Smooth muscle cell (in vitro differentiated cells): ENCODE measurements around the gene NXPE3. TPM values are rescaled to one million over a fixed set of nuclear protein-coding genes. Genes with fewer than 3 reads are reported as not detected.

Source experiments
- DNase-seq: peaks from one replicate; lab custom pipeline; 2025; ENCODE audit not compliant: unreplicated experiment; lab: John Stamatoyannopoulos, UW
- H2AFZ ChIP-seq: fragments of 200-600 bp; sonication (generic); 2 replicates; pipeline ENCODE4 v1.6.0; 2016; ENCODE audit warnings: antibody characterized with exemption, low read depth, mild to moderate bottlenecking
- H3F3A ChIP-seq: fragments of 200-600 bp; sonication (generic); 2 replicates; pipeline ENCODE4 v1.6.0; 2017; ENCODE audit warnings: antibody characterized with exemption, low read depth
- H3K27ac ChIP-seq: fragments of 200-600 bp; sonication (generic); 2 replicates; pipeline ENCODE4 v1.5.1; 2016; ENCODE audit warnings: low read depth, mild to moderate bottlenecking
- H3K27me3 ChIP-seq: fragments of 200-600 bp; sonication (generic); 2 replicates; pipeline ENCODE4 v1.6.1; 2016; ENCODE audit warnings: low read depth, mild to moderate bottlenecking
- H3K36me3 ChIP-seq: fragments of 200-600 bp; sonication (generic); 2 replicates; pipeline ENCODE4 v1.5.1; 2016; ENCODE audit warnings: low read depth
- H3K4me1 ChIP-seq: fragments of 200-600 bp; sonication (generic); 2 replicates; pipeline ENCODE4 v1.5.1; 2016; ENCODE audit warnings: low read depth
- H3K4me2 ChIP-seq: fragments of 200-600 bp; sonication (generic); 2 replicates; pipeline ENCODE4 v1.6.0; 2016; ENCODE audit warnings: mild to moderate bottlenecking
- H3K4me3 ChIP-seq: fragments of 200-600 bp; sonication (generic); 2 replicates; pipeline ENCODE4 v1.5.1; 2016; ENCODE audit warnings: mild to moderate bottlenecking
- H3K79me2 ChIP-seq: fragments of 200-600 bp; sonication (generic); 2 replicates; pipeline ENCODE4 v1.6.0; 2016; ENCODE audit warnings: low read depth, mild to moderate bottlenecking
- H3K9ac ChIP-seq: fragments of 200-600 bp; sonication (generic); 2 replicates; pipeline ENCODE4 v1.6.0; 2016; ENCODE audit warnings: low read depth
- H3K9me3 ChIP-seq: fragments of 200-600 bp; sonication (generic); replicated peaks from 2 replicates; pipeline ENCODE4 v1.5.1; 2016; ENCODE audit warnings: low read depth
- H4K20me1 ChIP-seq: fragments of 200-600 bp; sonication (generic); 2 replicates; pipeline ENCODE4 v1.6.0; 2016; ENCODE audit warnings: low read depth
- CTCF ChIP-seq: fragments of 200-600 bp; sonication (generic); IDR thresholded peaks from 2 replicates; pipeline ENCODE4 v1.5.1; 2017; ENCODE audit warnings: borderline replicate concordance, mild to moderate bottlenecking, antibody characterized with exemption; ENCODE audit not compliant: insufficient read depth, poor library complexity, severe bottlenecking
- WGBS: methylation state at CpG from one replicate; pipeline ENCODE4 v1.1.7; 2016; ENCODE audit warnings: low lambda C conversion rate; 5-methylcytosine and 5-hydroxymethylcytosine counted together
- polyA plus RNA-seq: library from polyadenylated mRNA; unstranded; fragments of >200 nt; fragmentation: Nextera tagmentation; extraction: Ambion mirVana; gene quantifications from 2 replicates; pipeline ENCODE4 v1.2.1, GENCODE V29; 2016
- total RNA-seq: library from RNA; depleted of rRNA; stranded (reverse); fragments of >200 nt; gene quantifications from 2 replicates; pipeline ENCODE4 v1.2.3, GENCODE V29; 2014

Gene NXPE3
- total and polyA plus RNA-seq, 2 experiments from 2014 or later, result 7.0 to 8.6 TPM

GRCh38 chr3:101816215-101817149, 37.5 kb downstream of the NXPE3 start:
- Histone ChIP-seq H3K27ac (no peak overlapping the region), H3K4me2 (no peak overlapping the region), H3K9ac (no peak overlapping the region), H4K20me1 (no peaks in the 10 kb centered on the region), H3K9me3 (no peaks in the 10 kb centered on the region), H3K4me1 (no peaks in the 10 kb centered on the region), H3K27me3 (no peaks in the 10 kb centered on the region), H3K79me2 (peaks cover 9% of the 10 kb centered on the region), H2AFZ (no peak overlapping the region), H3F3A (peaks cover 6% of the 10 kb centered on the region), H3K4me3 (no peak overlapping the region), H3K36me3 (no peaks in the 10 kb centered on the region)
- TF ChIP-seq CTCF, result no peak
- 47% methylated on average over 4 of the region's 4 CpGs for WGBS
- no peak for DNase-seq

GRCh38 chr3:101817992-101818391, 39.0 kb downstream of the NXPE3 start:
- no peak overlapping the region for H3K9ac ChIP-seq
- no peaks in the 10 kb centered on the region for H4K20me1 ChIP-seq
- no peaks in the 10 kb centered on the region for H3K36me3 ChIP-seq
- no peak overlapping the region for H3K4me2 ChIP-seq
- H3F3A ChIP-seq, result peaks cover 4% of the 10 kb centered on the region
- no peak overlapping the region for H3K27ac ChIP-seq
- 94% methylated on average over 5 of the region's 5 CpGs for WGBS
- H3K27me3 ChIP-seq, result no peaks in the 10 kb centered on the region
- H3K79me2 ChIP-seq, result peaks cover 9% of the 10 kb centered on the region
- TF ChIP-seq CTCF, result no peak
- H3K9me3 ChIP-seq, result no peaks in the 10 kb centered on the region
- H3K4me1 ChIP-seq, result no peaks in the 10 kb centered on the region
- H2AFZ ChIP-seq, result no peak overlapping the region
- no peak for DNase-seq
- H3K4me3 ChIP-seq, result no peak overlapping the region

- WGBS, result 94% methylated on average over 2 of the region's 2 CpGs
- no peaks in the 10 kb centered on the region for H4K20me1 ChIP-seq
- TF ChIP-seq CTCF, result no peak
- H3K4me1 ChIP-seq, result no peaks in the 10 kb centered on the region
- H3K4me3 ChIP-seq, result no peak overlapping the region
- no peaks in the 10 kb centered on the region for H3K9me3 ChIP-seq
- peaks cover 2% of the 10 kb centered on the region for H3K79me2 ChIP-seq
- H3K4me2 ChIP-seq, result no peak overlapping the region
- no peak overlapping the region for H2AFZ ChIP-seq
- H3K27me3 ChIP-seq, result no peaks in the 10 kb centered on the region
- H3F3A ChIP-seq, result no peaks in the 10 kb centered on the region
- DNase-seq, result no peak
- H3K36me3 ChIP-seq, result no peaks in the 10 kb centered on the region
- no peak overlapping the region for H3K9ac ChIP-seq
- H3K27ac ChIP-seq, result no peak overlapping the region
These were observed 40.7 kb downstream of the NXPE3 start for GRCh38 chr3:101819649-101820206.
